Measurements from ENCODE around the gene PLA2G4B. TPM values are rescaled to one million over a fixed set of nuclear protein-coding genes. Genes with fewer than 3 reads are reported as not detected.

Gene PLA2G4B
- total and polyA plus RNA-seq, 9 of the 15 experiments (the other 6 are each of a cell fraction or from before 2014, with no cell fraction given), result 0.07 to 6.1 (median 2.8) TPM

- Histone ChIP-seq H3K9me3 (replicated peaks; ENCODE audit: control insufficient read depth, insufficient read depth, low read depth, low read length) (no peaks in the 10 kb centered on the region), H3K27me3 (ENCODE audit: control insufficient read depth in 2 of 2, insufficient read depth in 2 of 2, low read length in 2 of 2) (peaks cover 16 to 34% of the 10 kb centered on the region in 2 experiments; a peak in 4 of 5 replicates), H3K4me2 (ENCODE audit: insufficient read depth, low read length) (no peak overlapping the region), H3K27ac (ENCODE audit: extremely low read depth, low read depth, low read length) (no peak overlapping the region), H3K9me1 (ENCODE audit: control insufficient read depth, insufficient read depth, low read length) (no peaks in the 10 kb centered on the region), H3K79me2 (ENCODE audit: control insufficient read depth, insufficient read depth, low read length) (no peaks in the 10 kb centered on the region), H2AFZ (ENCODE audit: low read depth, low read length) (no peak overlapping the region), H3K36me3 (ENCODE audit: control insufficient read depth, insufficient read depth, low read length) (peaks cover 5% of the 10 kb centered on the region; the same call in 1 of the 3 replicates), H3K9ac (ENCODE audit: insufficient read depth in 1 of 2, low read depth in 2 of 2, low read length in 2 of 2) (no peak overlapping the region), H3K4me1 (replicated peaks in 1 of 2; ENCODE audit: control insufficient read depth in 2 of 2, insufficient read depth in 2 of 2, low read length in 2 of 2) (peaks cover 0 to 19% of the 10 kb centered on the region in 2 experiments; a peak in 1 of 5 replicates), H4K20me1 (replicated peaks; ENCODE audit: control insufficient read depth, insufficient read depth, low read length) (peaks cover 9% of the 10 kb centered on the region), H3K4me3 (no peak overlapping the region)
- intact Hi-C loops (cut with micrococcal nuclease) (no loop called here), in situ Hi-C loops (cut with MboI) (no loop called here)
- TF ChIP-seq TBL1XR1 (IDR thresholded peaks at IDR 0.05; ENCODE audit: low read length in 2 of 2), result no peak
- peak; percentile 88 for TF ChIP-seq PKNOX1 (IDR thresholded peaks at IDR 0.05)
- peak; percentile 71 for TF ChIP-seq EGR1 (conservative IDR thresholded peaks at IDR 0.05)
- no TSS peak for BruUV-seq (replicated peaks)
- ChIA-PET CTCF (ENCODE audit: low intra/inter-chr PET ratio) (no interaction called here), POLR2A (interaction anchor here (0.7 kb wide), 1 partner anchor 11 kb away, joined by 3 read pairs; no protein-coding TSS in a partner anchor)
- FAIRE-seq, result no peak
- WGBS (ENCODE audit: insufficient coverage, low coverage, missing lambda C conversion rate), result 18% methylated on average over 9 of the region's 10 CpGs
- peak in 1 of 4 experiments; percentile 34 for DNase-seq (ENCODE audit: extremely low read depth in 1 of 4, low spot score in 3 of 4)
- no peak; the same call in 2 of the 3 replicates for ATAC-seq
Observed at GRCh38 chr15:41848631-41849030, 10.0 kb downstream of the PLA2G4B start.

DNA sequence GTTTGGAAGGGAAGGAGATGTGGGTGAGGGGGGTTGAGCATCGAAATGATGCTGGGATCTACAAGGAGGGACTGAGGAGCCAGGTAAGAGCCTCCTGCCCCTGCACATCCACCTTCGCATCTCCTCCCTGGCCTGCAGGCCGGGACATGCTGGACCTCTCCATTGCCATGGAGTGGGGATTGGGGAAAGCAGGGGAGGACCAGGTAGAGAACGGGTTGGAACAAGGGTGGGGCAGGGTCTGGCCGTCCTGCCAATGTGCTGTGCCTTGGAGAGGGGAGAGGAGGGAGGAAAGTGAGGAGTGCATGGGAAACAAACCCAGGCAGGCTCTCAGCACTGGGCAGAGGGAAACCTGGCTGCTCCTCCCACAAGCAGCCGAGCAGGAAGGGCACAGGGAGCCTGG lies 10.6 kb downstream of the PLA2G4B start:
- 22% methylated on average over 6 of the region's 6 CpGs for WGBS (ENCODE audit: insufficient coverage, low coverage, missing lambda C conversion rate)
- Histone ChIP-seq H2AFZ (ENCODE audit: low read depth, low read length) (no peak overlapping the region), H3K9me1 (ENCODE audit: control insufficient read depth, insufficient read depth, low read length) (no peaks in the 10 kb centered on the region), H3K27me3 (ENCODE audit: control insufficient read depth in 2 of 2, insufficient read depth in 2 of 2, low read length in 2 of 2) (peaks cover 20 to 39% of the 10 kb centered on the region in 2 experiments; a peak in 4 of 5 replicates), H3K4me2 (ENCODE audit: insufficient read depth, low read length) (no peak overlapping the region), H4K20me1 (replicated peaks; ENCODE audit: control insufficient read depth, insufficient read depth, low read length) (peaks cover 9% of the 10 kb centered on the region), H3K9ac (ENCODE audit: insufficient read depth in 1 of 2, low read depth in 2 of 2, low read length in 2 of 2) (no peak overlapping the region), H3K27ac (ENCODE audit: extremely low read depth, low read depth, low read length) (no peak overlapping the region), H3K4me3 (no peak overlapping the region), H3K4me1 (replicated peaks in 1 of 2; ENCODE audit: control insufficient read depth in 2 of 2, insufficient read depth in 2 of 2, low read length in 2 of 2) (peaks cover 0 to 22% of the 10 kb centered on the region in 2 experiments; a peak in 1 of 5 replicates), H3K36me3 (ENCODE audit: control insufficient read depth, insufficient read depth, low read length) (peaks cover 5% of the 10 kb centered on the region; the same call in 1 of the 3 replicates), H3K79me2 (ENCODE audit: control insufficient read depth, insufficient read depth, low read length) (no peaks in the 10 kb centered on the region), H3K9me3 (replicated peaks; ENCODE audit: control insufficient read depth, insufficient read depth, low read depth, low read length) (no peaks in the 10 kb centered on the region)
- intact Hi-C loops (cut with micrococcal nuclease), result no loop called here
- BruUV-seq (replicated peaks), result no TSS peak
- POLR2A ChIA-PET, result no interaction called here
- ATAC-seq (no peak), FAIRE-seq (no peak), DNase-seq (ENCODE audit: extremely low read depth in 1 of 4, low spot score in 3 of 4) (no peak)
- in situ Hi-C loops (cut with MboI), result no loop called here
- CTCF ChIA-PET (ENCODE audit: low intra/inter-chr PET ratio), result no interaction called here
- no peak for TF ChIP-seq DMBX1 (CRISPR knock-in tag; IDR thresholded peaks at IDR 0.05; ENCODE audit: borderline replicate concordance)
- peak; percentile 29 for TF ChIP-seq POLR2B (IDR thresholded peaks at IDR 0.05; ENCODE audit: low read depth, partially characterized antibody)
- TF ChIP-seq FOXP1 (CRISPR knock-in tag; IDR thresholded peaks at IDR 0.05), result no peak

All from K562 (cell line).